Motor neuron (in vitro differentiated cells): ENCODE data around the gene PDCD1LG2. TPM values are rescaled to one million over a fixed set of nuclear protein-coding genes. Genes with fewer than 3 reads are reported as not detected.

Experiments
- ATAC-seq, 8 experiments: fragments of 200-7000 bp; cut with Tn5 transposase; replicated peaks in 6 of 8; 2 replicates each; pipeline ENCODE4 v1.8.0; 2021; ENCODE audit warnings: mild to moderate bottlenecking in 8 of 8, moderate library complexity in 8 of 8
- H3K27ac ChIP-seq, 2 donors: fragments of 250-450 bp; sonication (Bioruptor Pico); 2 replicates each; pipeline ENCODE4 v1.9.0; 2021; ENCODE audit warnings: antibody characterized with exemption in 2 of 2, mild to moderate bottlenecking in 2 of 2, moderate library complexity in 1 of 2
- H3K4me1 ChIP-seq, 2 donors: fragments of 250-450 bp; sonication (Bioruptor Pico); replicated peaks in 1 of 2; 2 replicates each; pipeline ENCODE4 v1.6.1; 2021; ENCODE audit warnings: antibody characterized with exemption in 2 of 2, mild to moderate bottlenecking in 2 of 2, moderate library complexity in 1 of 2
- H3K4me3 ChIP-seq, 5 donors: fragments of 250-450 bp; sonication (Bioruptor Pico); 2 replicates each; pipeline ENCODE4 v1.9.0; 2021; ENCODE audit warnings: antibody characterized with exemption in 5 of 5, mild to moderate bottlenecking in 5 of 5, moderate library complexity in 4 of 5
- WGBS, 10 experiments: fragments of 450-650 bp; shearing (Covaris generic); methylation state at CpG; one replicate each; pipeline ENCODE4 v1.0.0; 2022; 5-methylcytosine and 5-hydroxymethylcytosine counted together
- in situ Hi-C, 9 experiments: fragments of 400-800 bp; cut with MboI; loops; one replicate each; pipeline ENCODE4 v1.15.0; 2021; ENCODE audit warnings: low sequenced_read_pairs in 9 of 9, low pct_unique_long_range_greater_than_20kb in 2 of 9; ENCODE audit not compliant: unreplicated experiment in 9 of 9
- total RNA-seq, 8 experiments: library from RNA; unstranded; fragments of 300-600 nt; gene quantifications; 2 replicates each; pipeline versions ENCODE4 v1.2.3 to v1.2.4, GENCODE V29; 2022

PDCD1LG2 gene
- total RNA-seq, 8 experiments from 2014 or later, result 0.05 to 1.3 (median 0.29) TPM; not detected in 1

GRCh38 chr9:5552301-5552700 is 42.0 kb downstream of the PDCD1LG2 start:
- in situ Hi-C loops, result no loop called here
- ATAC-seq, result no peak
- Histone ChIP-seq H3K27ac (no peak overlapping the region), H3K4me3 (no peak overlapping the region), H3K4me1 (no peaks in the 10 kb centered on the region)
- WGBS, 10 experiments, result 0 to 100% (median 53%) methylated on average over 1 to 3 of the region's 3 CpGs; no CpG with 5 or more reads in 2 of the 10 experiments

GRCh38 chr9:5553211-5553610 is 42.9 kb downstream of the PDCD1LG2 start:
- in situ Hi-C loops, result no loop called here
- no peak for ATAC-seq
- no peak overlapping the region for H3K4me3 ChIP-seq
- whole genome bisulfite sequencing, 10 experiments, result 7 to 93% (median 74%) methylated on average over 1 to 4 of the region's 4 CpGs; no CpG with 5 or more reads in 2 of the 10 experiments
- H3K4me1 ChIP-seq, result peaks cover 2 to 4% of the 10 kb centered on the region in 2 donors
- no peak overlapping the region for H3K27ac ChIP-seq

- no peak overlapping the region for H3K4me3 ChIP-seq
- H3K27ac ChIP-seq, result no peak overlapping the region
- no peak for ATAC-seq
- in situ Hi-C loops, result no loop called here
- WGBS, 10 experiments, result 40 to 97% (median 82%) methylated on average over 1 to 4 of the region's 4 CpGs; no CpG with 5 or more reads in 2 of the 10 experiments
- peaks cover 6 to 8% of the 10 kb centered on the region in 2 donors for H3K4me1 ChIP-seq
Observed at GRCh38 chr9:5554254-5554653, 43.9 kb downstream of the PDCD1LG2 start.

GRCh38 chr9:5556101-5556705 is 45.9 kb downstream of the PDCD1LG2 start:
- in situ Hi-C loops, result no loop called here
- 57 to 100% (median 90%) methylated on average over 1 to 4 of the region's 5 CpGs; no CpG with 5 or more reads in 1 of the 10 experiments for WGBS, 10 experiments
- H3K4me1 ChIP-seq, result peaks cover 6 to 8% of the 10 kb centered on the region in 2 donors
- H3K27ac ChIP-seq, result no peak overlapping the region
- ATAC-seq, result no peak
- H3K4me3 ChIP-seq, result no peak overlapping the region

GRCh38 chr9:5557606-5558587 is 47.6 kb downstream of the PDCD1LG2 start:
- WGBS, 10 experiments, result 0 to 100% (median 34%) methylated on average over 1 to 6 of the region's 7 CpGs; no CpG with 5 or more reads in 1 of the 10 experiments
- Histone ChIP-seq H3K4me1 (peaks cover 6 to 8% of the 10 kb centered on the region in 2 donors), H3K4me3 (no peak overlapping the region), H3K27ac (no peak overlapping the region)
- in situ Hi-C loops, result no loop called here
- ATAC-seq, result peak in 7 of 8 experiments; percentile 55 to 75 (median 66)

GRCh38 chr9:5559659-5560058 is 49.3 kb downstream of the PDCD1LG2 start:
- in situ Hi-C loops, result no loop called here
- Histone ChIP-seq H3K27ac (no peak overlapping the region), H3K4me3 (no peak overlapping the region), H3K4me1 (peaks cover 11 to 13% of the 10 kb centered on the region in 2 donors)
- ATAC-seq, result no peak
- 10 to 75% (median 53%) methylated on average over 1 to 2 of the region's 2 CpGs; no CpG with 5 or more reads in 1 of the 10 experiments for WGBS, 10 experiments

GRCh38 chr9:5560443-5561100 is 50.2 kb downstream of the PDCD1LG2 start:
- no peak for ATAC-seq
- Histone ChIP-seq H3K4me1 (peaks cover 11 to 13% of the 10 kb centered on the region in 2 donors), H3K27ac (no peak overlapping the region), H3K4me3 (no peak overlapping the region)
- in situ Hi-C loops, result no loop called here
- WGBS, 10 experiments, result 38 to 100% (median 74%) methylated on average over 1 to 3 of the region's 4 CpGs

- no peak for ATAC-seq
- 70 to 100% (median 100%) methylated on average over 1 of the region's 1 CpG for WGBS, 10 experiments
- in situ Hi-C loops, result no loop called here
Observed at GRCh38 chr9:5561828-5562488, 51.6 kb downstream of the PDCD1LG2 start.

GRCh38 chr9:5562806-5563416 is 52.6 kb downstream of the PDCD1LG2 start:
- in situ Hi-C loops, result no loop called here
- H3K4me3 ChIP-seq, result no peak overlapping the region
- 22 to 100% (median 71%) methylated on average over 1 to 5 of the region's 5 CpGs for WGBS, 10 experiments
- peaks cover 11 to 16% of the 10 kb centered on the region in 2 donors for H3K4me1 ChIP-seq
- peak; percentile 59 to 99 (median 65) for ATAC-seq
- peak overlapping the region in 1 of 2 donors; percentile 26 for H3K27ac ChIP-seq

More at GRCh38 chr9:5561828-5562488, 51.6 kb downstream of the PDCD1LG2 start:
- Histone ChIP-seq H3K27ac (no peak overlapping the region), H3K4me3 (no peak overlapping the region), H3K4me1 (peaks cover 11 to 17% of the 10 kb centered on the region in 2 donors)

GRCh38 chr9:5563417-5563815 is 53.1 kb downstream of the PDCD1LG2 start:
- 33 to 100% (median 84%) methylated on average over 1 to 2 of the region's 2 CpGs; no CpG with 5 or more reads in 2 of the 10 experiments for WGBS, 10 experiments
- H3K4me3 ChIP-seq, result no peak overlapping the region
- H3K27ac ChIP-seq, result peak overlapping the region in 1 of 2 donors; percentile 26
- in situ Hi-C loops, result no loop called here
- ATAC-seq, result no peak
- peaks cover 7 to 11% of the 10 kb centered on the region in 2 donors for H3K4me1 ChIP-seq

GRCh38 chr9:5563886-5564285 is 53.6 kb downstream of the PDCD1LG2 start:
- ATAC-seq, result no peak
- in situ Hi-C loops, result no loop called here
- no peak overlapping the region for H3K27ac ChIP-seq
- H3K4me1 ChIP-seq, result peaks cover 10% of the 10 kb centered on the region in 2 donors
- H3K4me3 ChIP-seq, result no peak overlapping the region

GRCh38 chr9:5566054-5566618 is 55.8 kb downstream of the PDCD1LG2 start:
- peaks cover 15 to 21% of the 10 kb centered on the region in 2 donors for H3K4me1 ChIP-seq
- 70 to 100% (median 96%) methylated on average over 1 to 6 of the region's 6 CpGs for WGBS, 10 experiments
- in situ Hi-C loops, result no loop called here
- H3K27ac ChIP-seq, result no peak overlapping the region
- peak in 1 of 8 experiments; percentile 25 for ATAC-seq
- no peak overlapping the region for H3K4me3 ChIP-seq
